Progenitor cell of endocrine pancreas (in vitro differentiated cells): ENCODE results near the gene CERT1. TPM values are rescaled to one million over a fixed set of nuclear protein-coding genes. Genes with fewer than 3 reads are reported as not detected.

Experiments
- DNase-seq: peaks from one replicate; pipeline ENCODE4 v3.0.0; 2021; ENCODE audit warnings: low spot score; ENCODE audit not compliant: unreplicated experiment
- H3K27ac Mint-ChIP-seq: 2 replicates; pipeline ENCODE4 v1.8.0; 2021; ENCODE audit warnings: mild to moderate bottlenecking, moderate library complexity, mixed read lengths
- H3K27me3 Mint-ChIP-seq: 2 replicates; pipeline ENCODE4 v1.8.0; 2021; ENCODE audit warnings: mixed read lengths
- H3K36me3 Mint-ChIP-seq: 2 replicates; pipeline ENCODE4 v1.8.0; 2022; ENCODE audit warnings: mixed read lengths; ENCODE audit not compliant: insufficient read depth
- H3K4me1 Mint-ChIP-seq: 2 replicates; pipeline ENCODE4 v1.8.0; 2021; ENCODE audit warnings: low read depth, mixed read lengths
- H3K4me3 Mint-ChIP-seq: 2 replicates; pipeline ENCODE4 v1.8.0; 2021; ENCODE audit warnings: low read depth, mild to moderate bottlenecking, moderate library complexity, mixed read lengths
- H3K9me3 Mint-ChIP-seq: 2 replicates; pipeline ENCODE4 v1.8.0; 2021; ENCODE audit warnings: low read depth, mixed read lengths
- CTCF ChIP-seq: fragments of 200-600 bp; sonication (generic); IDR thresholded peaks from one replicate; pipeline ENCODE4 v1.5.0; 2021; ENCODE audit warnings: antibody characterized with exemption, mild to moderate bottlenecking; ENCODE audit not compliant: unreplicated experiment
- total RNA-seq: library from RNA; stranded (reverse); gene quantifications from 2 replicates; pipeline ENCODE4 v1.2.1, GENCODE V29; 2021

The CERT1 gene
- total RNA-seq, 1 donor from 2014 or later, result 50.8 TPM

GRCh38 chr5:75435096-75435495 lies 76.3 kb downstream of the CERT1 start:
- no peak for TF ChIP-seq CTCF
- Mint-ChIP-seq H3K4me3 (no peak overlapping the region), H3K27me3 (no peaks in the 10 kb centered on the region), H3K4me1 (peaks cover 2% of the 10 kb centered on the region), H3K27ac (no peak overlapping the region), H3K36me3 (peaks cover 8% of the 10 kb centered on the region), H3K9me3 (no peaks in the 10 kb centered on the region)
- DNase-seq, result no peak

- H3K36me3 Mint-ChIP-seq, result peaks cover 8% of the 10 kb centered on the region
- H3K9me3 Mint-ChIP-seq, result no peaks in the 10 kb centered on the region
- H3K4me3 Mint-ChIP-seq, result no peak overlapping the region
- no peak for TF ChIP-seq CTCF
- H3K27ac Mint-ChIP-seq, result no peak overlapping the region
- H3K4me1 Mint-ChIP-seq, result peaks cover 4% of the 10 kb centered on the region
- DNase-seq, result no peak
- H3K27me3 Mint-ChIP-seq, result no peaks in the 10 kb centered on the region
Measured at GRCh38 chr5:75433814-75434506, 77.5 kb downstream of the CERT1 start.

GRCh38 chr5:75414241-75414640 lies 97.2 kb downstream of the CERT1 start:
- Mint-ChIP-seq H3K27me3 (no peaks in the 10 kb centered on the region), H3K27ac (peak overlapping the region; percentile 19), H3K4me1 (no peaks in the 10 kb centered on the region), H3K9me3 (peaks cover 4% of the 10 kb centered on the region), H3K36me3 (peaks cover 18% of the 10 kb centered on the region), H3K4me3 (no peak overlapping the region)
- no peak for DNase-seq
- no peak for TF ChIP-seq CTCF

- no peak overlapping the region for H3K4me3 Mint-ChIP-seq
- no peaks in the 10 kb centered on the region for H3K27me3 Mint-ChIP-seq
- no peak overlapping the region for H3K27ac Mint-ChIP-seq
- H3K4me1 Mint-ChIP-seq, result peaks cover 3% of the 10 kb centered on the region
- TF ChIP-seq CTCF, result peak; percentile 22
- H3K9me3 Mint-ChIP-seq, result peaks cover 4% of the 10 kb centered on the region
- no peak for DNase-seq
- H3K36me3 Mint-ChIP-seq, result peaks cover 13% of the 10 kb centered on the region
Measured at GRCh38 chr5:75412111-75412990, 99.1 kb downstream of the CERT1 start.

GRCh38 chr5:75405296-75405695 lies 106.1 kb downstream of the CERT1 start:
- Mint-ChIP-seq H3K4me1 (peaks cover 3% of the 10 kb centered on the region), H3K36me3 (peaks cover 14% of the 10 kb centered on the region), H3K27me3 (no peaks in the 10 kb centered on the region), H3K4me3 (no peak overlapping the region), H3K9me3 (no peaks in the 10 kb centered on the region), H3K27ac (no peak overlapping the region)
- DNase-seq, result no peak
- no peak for TF ChIP-seq CTCF
